Kidney epithelial cell (primary cell): ENCODE measurements around the gene GNG12. TPM values are rescaled to one million over a fixed set of nuclear protein-coding genes. Genes with fewer than 3 reads are reported as not detected.
"Not testable (repeated sequence)": the region's sequence is repeated elsewhere in the genome, so short reads cannot be mapped to it uniquely, and the experiment has no call there.

ENCODE experiments used
- DNase-seq: peaks from one replicate; pipeline ENCODE4 v3.0.0-alpha.2; 2010; ENCODE audit warnings: low read depth
- H3K27me3 ChIP-seq: 2 replicates; pipeline ENCODE4 v1.6.0; 2011; ENCODE audit warnings: low read length; ENCODE audit not compliant: control insufficient read depth, insufficient read depth
- H3K36me3 ChIP-seq: 2 replicates; pipeline ENCODE4 v1.5.1; 2011; ENCODE audit warnings: low read length; ENCODE audit not compliant: control insufficient read depth, insufficient read depth
- H3K4me3 ChIP-seq: 2 replicates; pipeline ENCODE4 v1.5.1; 2011; ENCODE audit warnings: low read depth, mild to moderate bottlenecking, control low read depth, low read length
- CTCF ChIP-seq: IDR thresholded peaks from 2 replicates; pipeline ENCODE4 v1.5.1; 2011; ENCODE audit warnings: mild to moderate bottlenecking, moderate library complexity, low read length, control low read depth, inconsistent platforms; ENCODE audit not compliant: insufficient read depth, poor library complexity, severe bottlenecking
- total RNA-seq: library from RNA; depleted of rRNA; stranded (reverse); fragments of >200 nt; gene quantifications from 2 replicates; pipeline ENCODE4 v1.2.3, GENCODE V29; 2015

GNG12 gene
- total RNA-seq, 1 donor from 2014 or later, result 85.7 TPM

- TF ChIP-seq CTCF, result no peak
- no peaks in the 10 kb centered on the region for H3K27me3 ChIP-seq
- no peaks in the 10 kb centered on the region for H3K36me3 ChIP-seq
- H3K4me3 ChIP-seq, result no peak overlapping the region
- DNase-seq, result no peak
Measured at GRCh38 chr1:67731322-67731721, 101.9 kb downstream of the GNG12 start.

DNA sequence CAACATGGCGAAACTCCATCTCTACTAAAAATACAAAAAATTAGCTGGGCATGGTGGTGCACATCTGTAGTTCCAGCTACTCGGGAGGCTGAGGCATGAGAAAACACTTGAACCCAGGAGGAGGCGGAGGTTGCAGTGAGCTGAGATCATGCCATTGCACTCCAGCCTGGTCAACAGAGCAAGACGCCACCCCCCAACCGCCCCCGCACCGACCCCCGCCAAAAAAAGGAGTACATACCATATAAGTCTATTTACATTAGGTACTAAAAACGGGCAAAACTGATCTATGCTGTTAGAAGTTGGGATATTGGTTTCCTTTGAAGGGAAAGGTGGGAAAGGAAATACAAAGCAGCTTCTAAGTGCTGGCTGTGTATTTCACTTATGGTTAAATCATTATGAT, 103.0 kb downstream of the GNG12 start:
- H3K27me3 ChIP-seq, DNase-seq, H3K4me3 ChIP-seq, H3K36me3 ChIP-seq: not testable (repeated sequence)

- H3K4me3 ChIP-seq, result no peak overlapping the region
- H3K27me3 ChIP-seq, result no peaks in the 10 kb centered on the region
- no peaks in the 10 kb centered on the region for H3K36me3 ChIP-seq
- no peak for DNase-seq
- no peak for TF ChIP-seq CTCF
Measured at GRCh38 chr1:67729872-67730271, 103.4 kb downstream of the GNG12 start.

- DNase-seq, result no peak
- Histone ChIP-seq H3K36me3 (no peaks in the 10 kb centered on the region), H3K27me3 (no peaks in the 10 kb centered on the region), H3K4me3 (no peak overlapping the region)
- TF ChIP-seq CTCF, result no peak
Measured at GRCh38 chr1:67726224-67726623, 107.0 kb downstream of the GNG12 start.

DNA sequence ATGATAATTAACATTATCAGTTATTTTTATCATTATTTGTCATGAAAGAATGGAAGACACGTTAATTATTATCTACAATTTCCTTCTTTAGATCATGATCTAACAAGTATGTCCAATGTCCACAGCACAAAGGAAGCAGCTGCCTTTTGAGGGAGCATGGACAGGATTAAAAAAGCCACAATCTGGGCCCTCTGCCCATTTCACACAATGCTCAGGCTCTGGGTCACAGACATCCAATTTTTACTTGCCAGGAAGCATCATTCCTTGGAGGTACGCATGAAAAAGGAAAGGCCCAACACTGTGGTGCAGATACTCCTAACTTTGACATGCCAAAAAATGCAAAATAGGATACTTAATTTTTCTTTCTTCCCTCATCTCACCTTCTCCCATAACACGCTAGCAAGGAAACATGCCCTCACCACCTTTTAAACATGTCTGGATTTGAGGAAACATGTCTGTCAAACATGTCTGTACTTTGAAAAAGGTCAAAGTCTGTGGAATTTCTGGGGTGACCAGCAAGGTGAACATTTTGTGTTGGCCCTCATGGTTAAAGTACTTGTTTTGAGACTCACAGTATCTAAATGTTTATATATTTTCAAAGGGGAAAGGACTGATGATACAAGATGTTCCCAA, 108.2 kb downstream of the GNG12 start:
- Histone ChIP-seq H3K27me3 (no peaks in the 10 kb centered on the region), H3K4me3 (no peak overlapping the region), H3K36me3 (no peaks in the 10 kb centered on the region)
- peak; percentile 83 for DNase-seq
- no peak for TF ChIP-seq CTCF

GRCh38 chr1:67723620-67724019, 109.6 kb downstream of the GNG12 start:
- no peak overlapping the region for H3K4me3 ChIP-seq
- DNase-seq, result no peak
- H3K36me3 ChIP-seq, result no peaks in the 10 kb centered on the region
- H3K27me3 ChIP-seq, result no peaks in the 10 kb centered on the region
- TF ChIP-seq CTCF, result no peak
